Measurements from ENCODE around the gene ZNF579.

ZNF579 gene

DNA sequence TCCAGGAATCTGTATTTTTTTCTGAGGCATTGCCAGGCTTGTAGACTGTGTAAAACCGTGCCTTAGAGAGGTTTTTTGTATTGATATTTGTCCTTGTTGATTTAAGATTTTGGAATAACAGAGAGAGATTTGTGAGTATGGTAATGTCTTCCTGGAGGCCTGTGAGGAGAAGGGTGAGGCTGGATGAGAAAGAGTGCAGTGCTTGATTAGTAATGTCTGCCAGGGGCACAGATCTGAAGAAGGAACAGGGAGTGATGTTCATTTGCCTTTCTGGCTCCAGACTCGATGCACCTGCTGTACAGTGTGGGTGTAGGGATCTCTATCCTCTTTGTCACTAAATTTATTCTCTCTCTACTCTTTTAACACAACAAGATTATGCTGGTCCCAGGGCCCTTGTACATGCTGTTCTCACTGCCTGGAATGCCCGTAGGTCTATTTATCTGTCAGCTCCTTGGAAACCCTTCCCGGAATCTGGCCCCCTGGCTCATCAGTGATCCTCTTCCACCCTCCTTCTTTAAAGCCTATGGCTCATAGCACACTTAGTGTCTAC lies 14.4 kb upstream of the ZNF579 start:
- H3K4me3 ChIP-seq (ENCODE audit: low read depth, low read length), result no peak overlapping the region
- TF ChIP-seq, protein P1, sequence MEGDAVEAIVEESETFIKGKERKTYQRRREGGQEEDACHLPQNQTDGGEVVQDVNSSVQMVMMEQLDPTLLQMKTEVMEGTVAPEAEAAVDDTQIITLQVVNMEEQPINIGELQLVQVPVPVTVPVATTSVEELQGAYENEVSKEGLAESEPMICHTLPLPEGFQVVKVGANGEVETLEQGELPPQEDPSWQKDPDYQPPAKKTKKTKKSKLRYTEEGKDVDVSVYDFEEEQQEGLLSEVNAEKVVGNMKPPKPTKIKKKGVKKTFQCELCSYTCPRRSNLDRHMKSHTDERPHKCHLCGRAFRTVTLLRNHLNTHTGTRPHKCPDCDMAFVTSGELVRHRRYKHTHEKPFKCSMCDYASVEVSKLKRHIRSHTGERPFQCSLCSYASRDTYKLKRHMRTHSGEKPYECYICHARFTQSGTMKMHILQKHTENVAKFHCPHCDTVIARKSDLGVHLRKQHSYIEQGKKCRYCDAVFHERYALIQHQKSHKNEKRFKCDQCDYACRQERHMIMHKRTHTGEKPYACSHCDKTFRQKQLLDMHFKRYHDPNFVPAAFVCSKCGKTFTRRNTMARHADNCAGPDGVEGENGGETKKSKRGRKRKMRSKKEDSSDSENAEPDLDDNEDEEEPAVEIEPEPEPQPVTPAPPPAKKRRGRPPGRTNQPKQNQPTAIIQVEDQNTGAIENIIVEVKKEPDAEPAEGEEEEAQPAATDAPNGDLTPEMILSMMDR (IDR thresholded peaks at IDR 0.05; ENCODE audit: low read depth, low read length, missing control alignments), result no peak
- DNase-seq (ENCODE audit: low read depth), result no peak

GRCh38 chr19:55593096-55593772 lies 12.6 kb upstream of the ZNF579 start:
- TF ChIP-seq, protein P1 (IDR thresholded peaks at IDR 0.05; ENCODE audit: low read depth, low read length, missing control alignments), result no peak
- no peak overlapping the region for H3K4me3 ChIP-seq (ENCODE audit: low read depth, low read length)
- DNase-seq (ENCODE audit: low read depth), result no peak

DNA sequence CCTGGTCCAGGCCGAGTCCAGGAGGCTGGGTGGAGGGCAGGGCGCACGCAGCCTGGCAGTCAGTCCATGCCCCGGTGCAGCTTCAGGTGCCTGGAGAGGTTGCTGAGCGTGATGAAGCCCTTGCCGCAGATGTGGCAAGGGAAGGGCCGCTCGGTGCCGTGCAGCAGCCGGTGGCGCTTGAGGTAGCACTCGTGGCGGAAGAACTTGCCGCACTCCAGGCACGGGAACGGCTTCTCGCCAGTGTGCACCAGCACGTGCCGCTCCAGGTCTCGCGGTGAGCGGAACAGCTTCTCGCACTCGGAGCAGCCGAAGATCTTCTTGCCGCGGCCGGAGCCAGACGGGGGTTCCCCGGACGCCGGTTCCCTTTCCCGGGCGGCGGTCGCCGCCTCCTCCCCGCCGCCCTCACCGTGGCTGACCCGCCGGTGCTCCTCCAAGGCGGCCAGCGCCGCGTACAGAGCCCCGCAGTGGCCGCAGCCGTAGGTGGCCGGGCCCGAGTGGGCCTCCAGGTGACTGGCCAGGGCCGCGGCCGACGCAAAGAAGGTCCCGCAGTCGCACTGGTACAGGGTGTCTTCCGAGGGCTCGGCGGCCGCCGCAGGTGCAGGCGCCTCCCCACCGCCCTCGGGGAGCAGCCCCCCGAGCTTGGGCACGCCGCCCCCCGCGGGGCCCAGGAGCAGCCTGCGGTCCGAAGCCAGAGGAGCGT lies 11.9 kb upstream of the ZNF579 start:
- TF ChIP-seq, protein P1 (IDR thresholded peaks at IDR 0.05; ENCODE audit: low read depth, low read length, missing control alignments), result no peak
- no peak overlapping the region for H3K4me3 ChIP-seq (ENCODE audit: low read depth, low read length)
- no peak for DNase-seq (ENCODE audit: low read depth)

DNA sequence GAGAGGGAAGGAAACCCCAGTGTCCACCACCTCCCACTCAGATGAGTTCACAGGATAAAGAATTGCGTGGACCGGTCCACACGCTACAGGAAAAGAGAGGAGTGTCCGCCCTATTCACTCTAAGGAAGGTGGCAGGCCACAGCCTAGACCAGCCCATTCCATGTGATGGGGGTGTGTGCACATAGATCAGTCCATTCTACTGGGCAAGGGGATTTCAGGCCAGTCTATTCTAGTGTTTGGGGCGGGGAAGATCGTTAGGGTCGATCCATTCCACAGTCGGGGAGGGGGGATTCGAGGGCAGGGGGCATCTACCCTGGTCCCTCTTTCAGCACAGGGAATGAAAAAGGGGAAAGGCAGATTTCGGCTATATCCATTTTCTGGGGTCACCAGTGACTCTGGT lies 10.9 kb upstream of the ZNF579 start:
- DNase-seq (ENCODE audit: low read depth), result no peak
- TF ChIP-seq, protein P1 (IDR thresholded peaks at IDR 0.05; ENCODE audit: low read depth, low read length, missing control alignments), result no peak

GRCh38 chr19:55590617-55591016 lies 10.0 kb upstream of the ZNF579 start:
- DNase-seq (ENCODE audit: low read depth), result no peak
- H3K4me3 ChIP-seq (ENCODE audit: low read depth, low read length), result no peak overlapping the region
- TF ChIP-seq, protein P1 (IDR thresholded peaks at IDR 0.05; ENCODE audit: low read depth, low read length, missing control alignments), result no peak

More for the DNA sequence above, 10.9 kb upstream of the ZNF579 start:
- no peak overlapping the region for H3K4me3 ChIP-seq (ENCODE audit: low read depth, low read length)

GRCh38 chr19:55590109-55590508 lies 9.5 kb upstream of the ZNF579 start:
- TF ChIP-seq, protein P1 (IDR thresholded peaks at IDR 0.05; ENCODE audit: low read depth, low read length, missing control alignments), result no peak
- H3K4me3 ChIP-seq (ENCODE audit: low read depth, low read length), result no peak overlapping the region
- no peak for DNase-seq (ENCODE audit: low read depth)

Measured in GM12864 (cell line).